ENCODE measurements around the gene DNAH2.

GRCh38 chr17:7873051-7873450 lies 155.5 kb downstream of the DNAH2 start:
- TF ChIP-seq EZH2phosphoT487 (IDR thresholded peaks at IDR 0.05; ENCODE audit: low read length) (no peak), CTCF (IDR thresholded peaks at IDR 0.05; ENCODE audit: low read length) (no peak), EZH2 (optimal IDR thresholded peaks at IDR 0.05; ENCODE audit: low read depth, low read length) (no peak)

Data from MM.1S (cell line).